Measurements from ENCODE around the gene CREB3L1.
A peak's percentile ranks its signal among the peaks of the same experiment; 100 is the strongest.

CREB3L1 gene

GRCh38 chr11:46315783-46316563 lies 38.5 kb downstream of the CREB3L1 start:
- Histone ChIP-seq H3K4me1 (ENCODE audit: insufficient read depth, low read length) (peaks cover 3% of the 10 kb centered on the region), H3K9me3 (ENCODE audit: low read length) (no peaks in the 10 kb centered on the region), H3K36me3 (ENCODE audit: insufficient read depth, low read length) (peaks cover 5% of the 10 kb centered on the region), H3K4me3 (ENCODE audit: low read depth in 1 of 2, low read length in 2 of 2) (no peak overlapping the region), H3K9ac (ENCODE audit: low read length) (no peak overlapping the region), H3K27me3 (ENCODE audit: control insufficient read depth in 1 of 2, insufficient read depth in 2 of 2, low read length in 2 of 2) (no peaks in the 10 kb centered on the region), H3K27ac (ENCODE audit: low read depth, low read length) (no peak overlapping the region)

GRCh38 chr11:46319074-46319453 lies 41.6 kb downstream of the CREB3L1 start:
- peaks cover 3% of the 10 kb centered on the region for H3K4me1 ChIP-seq (ENCODE audit: insufficient read depth, low read length)
- peak overlapping the region; percentile 23 for H3K27ac ChIP-seq (ENCODE audit: low read depth, low read length)
- no peaks in the 10 kb centered on the region for H3K9me3 ChIP-seq (ENCODE audit: low read length)
- H3K4me3 ChIP-seq (ENCODE audit: low read depth in 1 of 2, low read length in 2 of 2), result no peak overlapping the region
- no peaks in the 10 kb centered on the region for H3K27me3 ChIP-seq (ENCODE audit: control insufficient read depth in 1 of 2, insufficient read depth in 2 of 2, low read length in 2 of 2)
- no peak overlapping the region for H3K9ac ChIP-seq (ENCODE audit: low read length)
- peaks cover 5% of the 10 kb centered on the region for H3K36me3 ChIP-seq (ENCODE audit: insufficient read depth, low read length)

DNA sequence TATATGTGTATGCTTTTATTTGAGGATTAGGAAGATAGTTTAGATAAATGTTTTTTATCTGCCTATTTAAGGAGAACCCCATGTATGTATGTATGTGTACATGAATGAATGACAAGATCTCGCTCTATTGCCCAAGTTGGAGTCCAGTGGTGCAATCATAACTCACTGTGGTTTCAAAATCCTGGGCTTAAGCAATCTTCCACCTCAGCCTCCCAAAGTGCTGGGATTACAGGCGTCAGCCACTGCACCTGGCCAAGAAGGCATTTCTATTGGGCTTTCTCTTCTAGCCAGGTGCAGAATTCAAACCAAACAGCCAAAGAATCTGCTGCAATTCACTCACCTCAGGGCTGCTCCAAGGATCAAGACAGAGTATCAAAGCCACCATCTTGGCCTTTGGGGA lies 44.3 kb downstream of the CREB3L1 start:
- no peak overlapping the region for H3K4me3 ChIP-seq (ENCODE audit: low read depth in 1 of 2, low read length in 2 of 2)
- no peaks in the 10 kb centered on the region for H3K9me3 ChIP-seq (ENCODE audit: low read length)
- no peaks in the 10 kb centered on the region for H3K36me3 ChIP-seq (ENCODE audit: insufficient read depth, low read length)
- no peaks in the 10 kb centered on the region for H3K27me3 ChIP-seq (ENCODE audit: control insufficient read depth in 1 of 2, insufficient read depth in 2 of 2, low read length in 2 of 2)
- no peak overlapping the region for H3K9ac ChIP-seq (ENCODE audit: low read length)
- H3K4me1 ChIP-seq (ENCODE audit: insufficient read depth, low read length), result no peaks in the 10 kb centered on the region
- H3K27ac ChIP-seq (ENCODE audit: low read depth, low read length), result no peak overlapping the region

- Histone ChIP-seq H3K27ac (ENCODE audit: low read depth, low read length) (no peak overlapping the region), H3K9me3 (ENCODE audit: low read length) (no peaks in the 10 kb centered on the region), H3K4me1 (ENCODE audit: insufficient read depth, low read length) (no peaks in the 10 kb centered on the region), H3K27me3 (ENCODE audit: control insufficient read depth in 1 of 2, insufficient read depth in 2 of 2, low read length in 2 of 2) (no peaks in the 10 kb centered on the region), H3K9ac (ENCODE audit: low read length) (no peak overlapping the region), H3K36me3 (ENCODE audit: insufficient read depth, low read length) (no peaks in the 10 kb centered on the region), H3K4me3 (ENCODE audit: low read depth in 1 of 2, low read length in 2 of 2) (no peak overlapping the region)
These were observed 45.3 kb downstream of the CREB3L1 start for GRCh38 chr11:46322759-46323158.

DNA sequence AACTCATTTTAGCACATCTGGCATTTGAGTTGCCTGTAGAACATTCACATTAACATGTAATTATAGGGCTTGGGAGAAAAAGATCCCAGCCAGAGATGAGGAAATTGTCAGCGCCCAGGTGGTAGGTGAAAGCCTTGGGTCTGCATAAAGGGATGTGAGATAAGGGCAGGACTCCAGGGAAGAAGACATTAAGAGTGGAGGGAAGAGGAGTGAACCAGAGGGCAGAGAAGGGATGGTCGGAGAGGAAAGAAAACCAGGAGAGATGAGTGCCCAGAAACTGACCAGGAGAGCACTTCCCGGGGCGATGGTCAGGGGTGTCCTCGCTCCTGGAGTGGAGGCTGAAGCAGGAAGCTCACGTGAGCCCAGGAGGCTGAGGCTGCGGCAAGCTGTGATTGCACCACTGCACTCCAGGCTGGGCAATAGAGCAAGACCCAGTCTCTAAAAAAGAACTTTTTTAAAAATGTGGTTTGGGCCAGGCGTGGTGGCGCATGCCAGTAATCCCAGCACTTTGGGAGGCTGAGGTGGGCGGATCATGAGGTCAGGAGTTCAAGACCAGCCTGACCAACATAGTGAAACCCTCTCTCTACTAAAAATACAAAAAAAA lies 49.5 kb downstream of the CREB3L1 start:
- Histone ChIP-seq H3K9ac (ENCODE audit: low read length) (no peak overlapping the region), H3K4me3 (ENCODE audit: low read depth in 1 of 2, low read length in 2 of 2) (no peak overlapping the region), H3K36me3 (ENCODE audit: insufficient read depth, low read length) (no peaks in the 10 kb centered on the region), H3K27ac (ENCODE audit: low read depth, low read length) (no peak overlapping the region), H3K4me1 (ENCODE audit: insufficient read depth, low read length) (no peaks in the 10 kb centered on the region), H3K9me3 (ENCODE audit: low read length) (no peaks in the 10 kb centered on the region), H3K27me3 (ENCODE audit: control insufficient read depth in 1 of 2, insufficient read depth in 2 of 2, low read length in 2 of 2) (peaks cover 14% of the 10 kb centered on the region in 2 donors)

DNA sequence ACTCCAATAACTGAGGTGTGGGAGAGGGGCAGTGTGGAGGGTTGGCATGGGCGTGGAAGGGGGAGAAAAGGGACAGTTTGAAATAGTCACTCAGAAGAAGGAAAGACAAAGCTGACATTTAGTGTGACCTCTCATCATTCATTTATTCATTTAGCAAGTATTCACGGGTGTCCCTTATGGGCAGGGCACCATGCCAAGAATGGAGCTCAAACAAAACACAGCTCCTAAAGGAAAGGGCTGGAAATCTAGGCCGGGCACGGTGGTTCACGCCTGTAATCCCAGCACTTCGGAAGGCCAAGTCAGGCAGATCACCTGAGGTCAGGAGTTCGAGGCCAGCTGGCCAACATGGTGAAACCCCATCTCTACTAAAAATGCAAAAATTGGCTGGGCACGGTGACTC lies 50.4 kb downstream of the CREB3L1 start:
- H3K4me1 ChIP-seq (ENCODE audit: insufficient read depth, low read length), result no peaks in the 10 kb centered on the region
- H3K36me3 ChIP-seq (ENCODE audit: insufficient read depth, low read length), result no peaks in the 10 kb centered on the region
- peaks cover 22 to 23% of the 10 kb centered on the region in 2 donors for H3K27me3 ChIP-seq (ENCODE audit: control insufficient read depth in 1 of 2, insufficient read depth in 2 of 2, low read length in 2 of 2)

GRCh38 chr11:46330154-46330553 lies 52.7 kb downstream of the CREB3L1 start:
- Histone ChIP-seq H3K9me3 (ENCODE audit: low read length) (no peaks in the 10 kb centered on the region), H3K36me3 (ENCODE audit: insufficient read depth, low read length) (no peaks in the 10 kb centered on the region), H3K9ac (ENCODE audit: low read length) (no peak overlapping the region), H3K4me3 (ENCODE audit: low read depth in 1 of 2, low read length in 2 of 2) (no peak overlapping the region), H3K4me1 (ENCODE audit: insufficient read depth, low read length) (no peaks in the 10 kb centered on the region), H3K27me3 (ENCODE audit: control insufficient read depth in 1 of 2, insufficient read depth in 2 of 2, low read length in 2 of 2) (peaks cover 22 to 37% of the 10 kb centered on the region in 2 donors), H3K27ac (ENCODE audit: low read depth, low read length) (no peak overlapping the region)

More for the DNA sequence above, 50.4 kb downstream of the CREB3L1 start:
- Histone ChIP-seq H3K4me3 (ENCODE audit: low read depth in 1 of 2, low read length in 2 of 2) (no peak overlapping the region), H3K9me3 (ENCODE audit: low read length) (no peaks in the 10 kb centered on the region), H3K9ac (ENCODE audit: low read length) (no peak overlapping the region), H3K27ac (ENCODE audit: low read depth, low read length) (no peak overlapping the region)

DNA sequence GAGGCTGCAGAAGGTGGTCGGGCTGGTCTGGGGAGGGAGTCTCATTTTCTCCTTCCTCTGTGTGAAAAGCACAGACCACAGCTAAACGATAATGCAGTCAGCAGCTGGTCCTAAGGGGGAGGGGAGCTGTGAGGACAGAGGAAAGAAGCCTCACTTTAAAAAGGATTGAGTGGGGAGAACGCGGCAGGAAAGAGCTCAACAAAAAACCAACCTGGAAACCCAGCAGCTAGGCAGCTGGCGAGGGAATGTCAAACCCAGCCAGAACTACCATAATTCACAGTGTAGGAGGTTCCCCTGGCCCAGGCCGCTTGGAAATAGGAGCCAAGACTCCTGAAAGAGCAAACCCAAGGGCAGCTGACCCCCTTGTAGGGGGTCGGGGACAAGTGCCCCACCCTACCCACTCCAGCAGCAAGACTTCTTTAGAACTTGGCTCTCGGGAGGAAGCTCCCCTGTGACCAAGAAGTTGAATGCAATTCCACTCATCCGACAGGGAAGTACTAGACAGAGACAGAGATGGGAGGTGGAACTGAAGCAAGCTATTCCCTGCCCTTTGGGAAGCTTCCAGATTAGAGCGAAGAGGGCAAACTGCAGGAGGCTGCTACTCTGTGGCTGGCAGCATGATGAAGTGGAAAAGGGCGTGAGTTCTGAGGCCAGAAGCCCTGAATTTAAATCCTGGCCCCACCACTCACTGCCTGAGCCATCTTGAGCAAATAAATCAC lies 53.3 kb downstream of the CREB3L1 start:
- no peaks in the 10 kb centered on the region for H3K9me3 ChIP-seq (ENCODE audit: low read length)
- no peaks in the 10 kb centered on the region for H3K36me3 ChIP-seq (ENCODE audit: insufficient read depth, low read length)
- H3K4me1 ChIP-seq (ENCODE audit: insufficient read depth, low read length), result no peaks in the 10 kb centered on the region
- no peak overlapping the region for H3K27ac ChIP-seq (ENCODE audit: low read depth, low read length)
- peaks cover 22 to 37% of the 10 kb centered on the region in 2 donors for H3K27me3 ChIP-seq (ENCODE audit: control insufficient read depth in 1 of 2, insufficient read depth in 2 of 2, low read length in 2 of 2)
- H3K4me3 ChIP-seq (ENCODE audit: low read depth in 1 of 2, low read length in 2 of 2), result no peak overlapping the region
- H3K9ac ChIP-seq (ENCODE audit: low read length), result no peak overlapping the region

- Histone ChIP-seq H3K9me3 (ENCODE audit: low read length) (no peaks in the 10 kb centered on the region), H3K36me3 (ENCODE audit: insufficient read depth, low read length) (no peaks in the 10 kb centered on the region), H3K4me3 (ENCODE audit: low read depth in 1 of 2, low read length in 2 of 2) (no peak overlapping the region), H3K27me3 (ENCODE audit: control insufficient read depth in 1 of 2, insufficient read depth in 2 of 2, low read length in 2 of 2) (peaks cover 22 to 37% of the 10 kb centered on the region in 2 donors), H3K27ac (ENCODE audit: low read depth, low read length) (no peak overlapping the region), H3K4me1 (ENCODE audit: insufficient read depth, low read length) (no peaks in the 10 kb centered on the region), H3K9ac (ENCODE audit: low read length) (no peak overlapping the region)
These were observed 54.0 kb downstream of the CREB3L1 start for GRCh38 chr11:46331282-46331984.

GRCh38 chr11:46332093-46332567 lies 54.7 kb downstream of the CREB3L1 start:
- H3K4me3 ChIP-seq (ENCODE audit: low read depth in 1 of 2, low read length in 2 of 2), result no peak overlapping the region
- peaks cover 22 to 37% of the 10 kb centered on the region in 2 donors for H3K27me3 ChIP-seq (ENCODE audit: control insufficient read depth in 1 of 2, insufficient read depth in 2 of 2, low read length in 2 of 2)
- no peaks in the 10 kb centered on the region for H3K9me3 ChIP-seq (ENCODE audit: low read length)
- H3K4me1 ChIP-seq (ENCODE audit: insufficient read depth, low read length), result no peaks in the 10 kb centered on the region
- H3K27ac ChIP-seq (ENCODE audit: low read depth, low read length), result no peak overlapping the region
- H3K36me3 ChIP-seq (ENCODE audit: insufficient read depth, low read length), result no peaks in the 10 kb centered on the region
- H3K9ac ChIP-seq (ENCODE audit: low read length), result no peak overlapping the region

Measured in muscle layer of colon (tissue), 2 donors.